ENCODE data around the gene MATCAP1.

MATCAP1 gene

DNA sequence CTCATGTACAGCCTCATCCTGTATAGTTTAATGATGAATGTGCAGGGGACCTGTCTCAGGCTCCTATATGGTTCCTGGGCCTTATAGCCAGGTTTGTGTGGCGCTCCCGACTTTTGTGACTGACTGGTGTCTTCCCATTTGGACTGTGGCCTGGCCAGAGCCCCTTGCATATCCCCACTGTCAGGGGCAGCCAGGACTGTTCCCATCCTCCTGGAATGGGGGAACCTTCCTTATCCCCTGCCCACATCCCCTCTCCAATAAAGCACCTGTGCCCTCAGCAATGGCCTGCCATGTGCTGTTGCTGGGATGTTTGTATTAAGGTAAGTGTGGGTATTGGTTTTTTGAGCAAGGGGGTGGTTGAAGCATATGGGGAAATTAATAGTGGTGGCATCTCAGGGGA, 35.5 kb downstream of the MATCAP1 start:
- DNase-seq, result no peak
- ChIA-PET POLR2A (no interaction called here), CTCF (interaction anchor here (3.9 kb wide), 1 partner anchor 9 kb away, joined by 19 read pairs; no protein-coding TSS in a partner anchor)
- peaks cover 13 to 58% (median 49%) of the 10 kb centered on the region in 4 experiments for H3K36me3 ChIP-seq (ENCODE audit: control insufficient read depth in 4 of 4, insufficient read depth in 4 of 4, low read length in 3 of 4)
- peaks cover 0 to 17% (median 3%) of the 10 kb centered on the region in 5 experiments for H3K27me3 ChIP-seq (replicated peaks in 2 of 5; ENCODE audit: control insufficient read depth in 4 of 5, insufficient read depth in 5 of 5, low read length in 4 of 5)
- no peaks in the 10 kb centered on the region for H3K9me3 ChIP-seq (ENCODE audit: control extremely low read depth in 1 of 5, control insufficient read depth in 4 of 5, insufficient read depth in 2 of 5, low read depth in 1 of 5, low read length in 4 of 5)
- H3K4me1 ChIP-seq (ENCODE audit: control extremely low read depth in 1 of 4, control insufficient read depth in 4 of 4, insufficient read depth in 4 of 4, low read length in 3 of 4), result peaks cover 0 to 11% (median 10%) of the 10 kb centered on the region in 4 experiments
- WGBS (ENCODE audit: insufficient coverage), result 89% methylated on average over 2 of the region's 2 CpGs
- no peak overlapping the region for H3K4me3 ChIP-seq (ENCODE audit: control insufficient read depth in 1 of 7, extremely low read depth in 1 of 7, insufficient read depth in 4 of 7, low read depth in 2 of 7, low read length in 6 of 7)
- H3K27ac ChIP-seq (ENCODE audit: insufficient read depth in 1 of 2, low read depth in 1 of 2, low read length in 2 of 2, poor library complexity in 1 of 2, severe bottlenecking in 2 of 2), result no peak overlapping the region

DNA sequence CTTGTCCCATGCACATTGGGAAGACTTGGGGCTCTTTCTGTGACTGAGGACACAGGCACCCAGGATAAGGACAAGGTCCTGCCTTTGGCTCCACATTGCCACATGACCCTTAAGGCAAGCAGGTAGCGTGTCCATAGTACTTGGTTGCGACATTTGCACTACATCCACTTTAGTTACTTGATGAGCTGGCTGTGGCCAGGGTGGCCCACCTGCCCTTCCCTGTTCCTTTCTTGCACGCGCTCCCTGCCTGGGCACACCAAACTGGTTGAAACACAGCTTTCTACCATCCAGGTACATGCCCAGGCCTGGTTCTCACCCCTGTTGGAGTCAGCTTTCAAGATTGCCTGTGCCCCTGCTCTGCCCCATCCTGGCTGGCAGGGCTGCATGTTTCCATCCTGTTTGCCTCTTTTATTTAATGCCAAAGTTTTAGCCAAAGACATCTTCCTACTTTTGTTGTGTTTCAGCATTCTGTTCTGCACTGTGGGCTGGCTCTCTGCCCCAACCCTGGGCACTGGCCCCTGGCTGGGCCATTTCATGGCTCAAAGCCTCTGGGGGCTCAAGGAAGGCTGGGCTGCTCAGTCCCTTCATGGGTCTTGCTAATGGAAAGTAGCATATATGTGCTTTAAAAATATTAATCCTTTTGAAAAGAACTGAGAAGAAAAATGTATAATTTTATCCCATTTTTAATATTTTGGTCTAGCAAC, 36.2 kb downstream of the MATCAP1 start:
- peaks cover 0 to 17% (median 0%) of the 10 kb centered on the region in 5 experiments for H3K27me3 ChIP-seq (replicated peaks in 2 of 5; ENCODE audit: control insufficient read depth in 4 of 5, insufficient read depth in 5 of 5, low read length in 4 of 5)
- CTCF ChIA-PET, result no interaction called here
- DNase-seq, result no peak
- H3K4me1 ChIP-seq (ENCODE audit: control extremely low read depth in 1 of 4, control insufficient read depth in 4 of 4, insufficient read depth in 4 of 4, low read length in 3 of 4), result peaks cover 0 to 11% (median 10%) of the 10 kb centered on the region in 4 experiments
- POLR2A ChIA-PET, result no interaction called here
- 97% methylated on average over 4 of the region's 4 CpGs for WGBS (ENCODE audit: insufficient coverage)
- H3K27ac ChIP-seq (ENCODE audit: insufficient read depth in 1 of 2, low read depth in 1 of 2, low read length in 2 of 2, poor library complexity in 1 of 2, severe bottlenecking in 2 of 2), result no peak overlapping the region
- peaks cover 13 to 64% (median 54%) of the 10 kb centered on the region in 4 experiments for H3K36me3 ChIP-seq (ENCODE audit: control insufficient read depth in 4 of 4, insufficient read depth in 4 of 4, low read length in 3 of 4)
- no peaks in the 10 kb centered on the region for H3K9me3 ChIP-seq (ENCODE audit: control extremely low read depth in 1 of 5, control insufficient read depth in 4 of 5, insufficient read depth in 2 of 5, low read depth in 1 of 5, low read length in 4 of 5)
- H3K4me3 ChIP-seq (ENCODE audit: control insufficient read depth in 1 of 7, extremely low read depth in 1 of 7, insufficient read depth in 4 of 7, low read depth in 2 of 7, low read length in 6 of 7), result no peak overlapping the region

DNA sequence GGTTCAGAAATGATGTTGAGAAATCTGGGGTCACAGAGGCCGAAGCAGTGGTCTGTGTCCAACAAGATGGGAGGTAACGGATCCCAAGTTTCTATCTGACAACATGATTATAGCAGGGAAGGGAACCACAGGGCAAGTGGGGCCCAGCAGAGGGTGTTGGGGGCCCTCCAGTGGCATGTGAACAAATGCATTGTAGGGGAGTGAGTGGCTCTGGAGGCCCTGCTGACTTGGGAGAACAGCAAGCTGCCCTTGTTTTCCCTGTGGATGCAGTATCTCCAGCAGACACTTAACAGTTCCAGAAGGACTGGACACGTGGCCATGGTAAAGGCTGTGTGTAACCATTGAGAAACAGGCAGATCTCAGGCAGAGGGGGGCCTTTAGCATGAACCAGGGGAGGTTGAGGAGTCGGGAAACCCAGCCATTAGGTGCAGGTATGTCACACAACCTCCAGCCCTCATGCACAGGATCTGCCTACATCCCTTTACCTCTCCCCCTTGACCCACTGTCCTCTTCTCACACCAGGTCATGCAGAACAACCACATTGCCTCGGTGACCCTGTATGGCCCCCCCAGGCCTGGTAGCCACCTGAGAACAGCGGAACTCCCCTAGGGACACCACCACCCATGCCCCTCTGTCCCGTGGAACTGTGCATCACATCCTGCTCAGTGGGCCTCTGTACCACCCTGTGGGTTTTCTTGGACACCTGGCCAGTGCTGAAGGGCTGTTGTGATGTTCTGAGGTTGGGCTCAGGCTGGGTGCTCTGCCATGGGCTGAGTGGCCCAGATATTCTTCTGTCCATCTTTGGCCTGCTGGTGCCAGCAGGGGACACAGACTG, 37.0 kb downstream of the MATCAP1 start:
- Histone ChIP-seq H3K36me3 (ENCODE audit: control insufficient read depth in 4 of 4, insufficient read depth in 4 of 4, low read length in 3 of 4) (peaks cover 13 to 72% (median 62%) of the 10 kb centered on the region in 4 experiments), H3K27ac (ENCODE audit: insufficient read depth in 1 of 2, low read depth in 1 of 2, low read length in 2 of 2, poor library complexity in 1 of 2, severe bottlenecking in 2 of 2) (no peak overlapping the region), H3K4me1 (ENCODE audit: control extremely low read depth in 1 of 4, control insufficient read depth in 4 of 4, insufficient read depth in 4 of 4, low read length in 3 of 4) (peaks cover 0 to 11% (median 10%) of the 10 kb centered on the region in 4 experiments), H3K27me3 (replicated peaks in 2 of 5; ENCODE audit: control insufficient read depth in 4 of 5, insufficient read depth in 5 of 5, low read length in 4 of 5) (peaks cover 0 to 17% (median 0%) of the 10 kb centered on the region in 5 experiments), H3K4me3 (ENCODE audit: control insufficient read depth in 1 of 7, extremely low read depth in 1 of 7, insufficient read depth in 4 of 7, low read depth in 2 of 7, low read length in 6 of 7) (no peak overlapping the region), H3K9me3 (ENCODE audit: control extremely low read depth in 1 of 5, control insufficient read depth in 4 of 5, insufficient read depth in 2 of 5, low read depth in 1 of 5, low read length in 4 of 5) (no peaks in the 10 kb centered on the region)
- CTCF ChIA-PET, result no interaction called here
- 89% methylated on average over 7 of the region's 7 CpGs for whole genome bisulfite sequencing (ENCODE audit: insufficient coverage)
- no peak for DNase-seq
- POLR2A ChIA-PET, result no interaction called here

DNA sequence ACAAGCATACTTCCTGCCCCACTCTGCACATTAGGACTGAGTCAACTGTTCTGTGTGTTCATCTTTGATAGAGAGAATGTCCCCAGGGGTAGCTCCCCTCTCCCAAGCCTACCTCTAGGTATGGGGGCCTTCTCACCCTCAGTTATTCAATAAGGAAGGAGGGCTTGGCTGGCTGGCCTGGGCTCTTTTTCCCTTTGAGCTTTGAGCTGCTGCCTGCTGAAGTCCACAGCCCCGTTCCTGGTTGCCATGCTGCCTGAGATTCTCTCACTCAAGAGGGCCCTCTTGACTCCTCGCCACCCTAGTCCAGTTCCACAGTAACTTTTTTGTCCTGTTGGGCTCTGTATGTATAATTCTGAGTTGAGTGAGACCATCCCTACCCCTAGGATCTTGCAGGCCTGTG, 38.0 kb downstream of the MATCAP1 start:
- no peak for DNase-seq
- WGBS (ENCODE audit: insufficient coverage), result 100% methylated on average over 2 of the region's 2 CpGs
- Histone ChIP-seq H3K9me3 (ENCODE audit: control extremely low read depth in 1 of 5, control insufficient read depth in 4 of 5, insufficient read depth in 2 of 5, low read depth in 1 of 5, low read length in 4 of 5) (no peaks in the 10 kb centered on the region), H3K4me3 (ENCODE audit: control insufficient read depth in 1 of 7, extremely low read depth in 1 of 7, insufficient read depth in 4 of 7, low read depth in 2 of 7, low read length in 6 of 7) (no peak overlapping the region), H3K27me3 (replicated peaks in 2 of 5; ENCODE audit: control insufficient read depth in 4 of 5, insufficient read depth in 5 of 5, low read length in 4 of 5) (peaks cover 0 to 15% (median 0%) of the 10 kb centered on the region in 5 experiments), H3K27ac (ENCODE audit: insufficient read depth in 1 of 2, low read depth in 1 of 2, low read length in 2 of 2, poor library complexity in 1 of 2, severe bottlenecking in 2 of 2) (no peak overlapping the region), H3K36me3 (ENCODE audit: control insufficient read depth in 4 of 4, insufficient read depth in 4 of 4, low read length in 3 of 4) (peaks cover 15 to 82% (median 71%) of the 10 kb centered on the region in 4 experiments), H3K4me1 (ENCODE audit: control extremely low read depth in 1 of 4, control insufficient read depth in 4 of 4, insufficient read depth in 4 of 4, low read length in 3 of 4) (peaks cover 0 to 9% (median 5%) of the 10 kb centered on the region in 4 experiments)
- POLR2A ChIA-PET, result no interaction called here
- CTCF ChIA-PET, result interaction anchor here (1.3 to 2.4 kb wide), 2 partner anchors 9 to 12 kb away, joined by 3 to 11 read pairs; no protein-coding TSS in a partner anchor

DNA sequence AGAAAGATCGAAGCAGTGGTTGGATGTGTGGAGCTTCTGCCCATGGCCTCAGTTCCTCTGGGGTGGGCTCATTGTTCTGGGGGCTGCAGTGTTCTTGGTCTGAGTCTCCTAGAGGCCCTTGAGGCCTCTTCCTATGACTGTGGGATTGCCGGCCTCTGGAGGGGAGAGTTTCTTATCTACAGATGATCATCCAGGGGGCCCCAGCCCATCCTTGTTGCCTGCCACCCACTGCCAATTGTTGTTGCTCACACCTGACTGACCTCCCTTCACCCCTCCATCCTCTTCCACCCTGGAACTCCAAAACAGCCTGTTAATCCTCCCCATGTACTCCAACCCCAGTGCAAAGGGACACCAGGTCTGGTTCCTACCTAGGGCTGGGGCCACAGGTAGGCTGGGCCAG, 38.8 kb downstream of the MATCAP1 start:
- Histone ChIP-seq H3K27ac (ENCODE audit: insufficient read depth in 1 of 2, low read depth in 1 of 2, low read length in 2 of 2, poor library complexity in 1 of 2, severe bottlenecking in 2 of 2) (no peak overlapping the region), H3K27me3 (replicated peaks in 2 of 5; ENCODE audit: control insufficient read depth in 4 of 5, insufficient read depth in 5 of 5, low read length in 4 of 5) (peaks cover 0 to 13% (median 0%) of the 10 kb centered on the region in 5 experiments), H3K4me1 (ENCODE audit: control extremely low read depth in 1 of 4, control insufficient read depth in 4 of 4, insufficient read depth in 4 of 4, low read length in 3 of 4) (peaks cover 0 to 2% (median 0%) of the 10 kb centered on the region in 4 experiments), H3K36me3 (ENCODE audit: control insufficient read depth in 4 of 4, insufficient read depth in 4 of 4, low read length in 3 of 4) (peaks cover 20 to 90% (median 77%) of the 10 kb centered on the region in 4 experiments), H3K9me3 (ENCODE audit: control extremely low read depth in 1 of 5, control insufficient read depth in 4 of 5, insufficient read depth in 2 of 5, low read depth in 1 of 5, low read length in 4 of 5) (no peaks in the 10 kb centered on the region), H3K4me3 (ENCODE audit: control insufficient read depth in 1 of 7, extremely low read depth in 1 of 7, insufficient read depth in 4 of 7, low read depth in 2 of 7, low read length in 6 of 7) (no peak overlapping the region)
- 83% methylated on average over 1 of the region's 2 CpGs for WGBS (ENCODE audit: insufficient coverage)
- no peak for DNase-seq
- ChIA-PET POLR2A (no interaction called here), CTCF (interaction anchor here (1.0 to 2.4 kb wide), 8 partner anchors 10 to 167 kb away, joined by 3 to 11 read pairs (median 3); no protein-coding TSS in a partner anchor)

DNA sequence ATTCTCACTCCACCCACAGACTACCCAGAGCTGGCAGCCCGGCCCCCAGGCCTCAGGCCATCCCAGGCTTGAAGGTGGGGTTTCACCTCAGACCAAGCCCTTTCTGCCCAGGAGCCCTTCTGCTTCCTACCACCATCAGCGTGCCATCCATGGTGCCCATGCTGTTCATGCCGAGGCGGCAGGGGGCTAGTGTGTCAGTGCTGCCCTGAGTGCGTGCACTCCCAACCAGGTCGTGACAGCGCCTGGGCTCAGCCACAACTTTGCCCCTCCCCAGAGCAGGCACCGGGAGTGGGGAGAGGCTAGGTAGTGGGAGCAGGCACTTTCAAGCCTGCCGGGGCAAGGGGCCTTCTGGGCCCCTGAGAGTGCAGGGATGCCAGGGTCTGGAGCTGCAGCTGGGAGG, 41.4 kb downstream of the MATCAP1 start:
- WGBS (ENCODE audit: insufficient coverage), result 99% methylated on average over 8 of the region's 9 CpGs
- Histone ChIP-seq H3K27ac (ENCODE audit: insufficient read depth in 1 of 2, low read depth in 1 of 2, low read length in 2 of 2, poor library complexity in 1 of 2, severe bottlenecking in 2 of 2) (no peak overlapping the region), H3K4me3 (ENCODE audit: control insufficient read depth in 1 of 7, extremely low read depth in 1 of 7, insufficient read depth in 4 of 7, low read depth in 2 of 7, low read length in 6 of 7) (no peak overlapping the region), H3K27me3 (replicated peaks in 2 of 5; ENCODE audit: control insufficient read depth in 4 of 5, insufficient read depth in 5 of 5, low read length in 4 of 5) (no peaks in the 10 kb centered on the region), H3K36me3 (ENCODE audit: control insufficient read depth in 4 of 4, insufficient read depth in 4 of 4, low read length in 3 of 4) (peaks cover 24 to 91% (median 71%) of the 10 kb centered on the region in 4 experiments), H3K4me1 (ENCODE audit: control extremely low read depth in 1 of 4, control insufficient read depth in 4 of 4, insufficient read depth in 4 of 4, low read length in 3 of 4) (peaks cover 0 to 3% (median 0%) of the 10 kb centered on the region in 4 experiments), H3K9me3 (ENCODE audit: control extremely low read depth in 1 of 5, control insufficient read depth in 4 of 5, insufficient read depth in 2 of 5, low read depth in 1 of 5, low read length in 4 of 5) (no peaks in the 10 kb centered on the region)
- CTCF ChIA-PET, result interaction anchor here (0.8 to 2.8 kb wide), 5 partner anchors 12 to 253 kb away, joined by 3 to 11 read pairs (median 4); no protein-coding TSS in a partner anchor
- POLR2A ChIA-PET, result no interaction called here
- no peak for DNase-seq

Measured in common myeloid progenitor, CD34-positive (primary cell).